Measurements from ENCODE around the gene SUGT1.
"Not testable (repeated sequence)": the region's sequence is repeated elsewhere in the genome, so short reads cannot be mapped to it uniquely, and the experiment has no call there.

The SUGT1 gene

GRCh38 chr13:52652196-52652979 is at the start of gene SUGT1:
SUGT1 (plus strand) TSS chr13:52652836; CDS start chr13:52652921, 85 bp downstream.
- peak; percentile 97 for DNase-seq

GRCh38 chr13:52603316-52603715 is 49.3 kb upstream of the SUGT1 start:
- not testable (repeated sequence) for DNase-seq

GRCh38 chr13:52606126-52606525 is 46.5 kb upstream of the SUGT1 start:
- not testable (repeated sequence) for DNase-seq

- not testable (repeated sequence) for DNase-seq
These were observed 45.8 kb upstream of the SUGT1 start for GRCh38 chr13:52606795-52607194.

GRCh38 chr13:52608184-52608583 is 44.5 kb upstream of the SUGT1 start:
- DNase-seq, result not testable (repeated sequence)

- DNase-seq, result peak; percentile 34
These were observed 43.5 kb upstream of the SUGT1 start for GRCh38 chr13:52609013-52609606.

- DNase-seq, result not testable (repeated sequence)
These were observed 42.5 kb upstream of the SUGT1 start for GRCh38 chr13:52610158-52610557.

- no peak for DNase-seq
These were observed 37.4 kb upstream of the SUGT1 start for GRCh38 chr13:52615134-52615801.

- peak; percentile 16 for DNase-seq
These were observed 36.8 kb upstream of the SUGT1 start for GRCh38 chr13:52615812-52616211.

- peak; percentile 92 for DNase-seq
These were observed 35.3 kb upstream of the SUGT1 start for GRCh38 chr13:52617070-52618060.

- DNase-seq, result peak; percentile 6
These were observed 21.4 kb upstream of the SUGT1 start for GRCh38 chr13:52631083-52631690.

GRCh38 chr13:52638666-52639328 is 13.8 kb upstream of the SUGT1 start:
- DNase-seq, result no peak

GRCh38 chr13:52642131-52642530 is 10.5 kb upstream of the SUGT1 start, which contains the start of gene HNRNPA1L2:
HNRNPA1L2 (plus strand) TSS chr13:52642431; CDS start chr13:52642493, 62 bp downstream.
- no peak for DNase-seq

GRCh38 chr13:52644108-52644507 is 8.5 kb upstream of the SUGT1 start:
- no peak for DNase-seq

GRCh38 chr13:52646967-52647366 is 5.7 kb upstream of the SUGT1 start:
- DNase-seq, result no peak

GRCh38 chr13:52650731-52651130 is 1.9 kb upstream of the SUGT1 start:
- no peak for DNase-seq

GRCh38 chr13:52651897-52652195 is 790 bp upstream of the SUGT1 start:
- DNase-seq, result no peak

GRCh38 chr13:52652980-52653303 is 306 bp downstream of the SUGT1 start:
- no peak for DNase-seq

GRCh38 chr13:52659340-52659739 is 6.7 kb downstream of the SUGT1 start:
- DNase-seq, result no peak

GRCh38 chr13:52664272-52664671 is 11.6 kb downstream of the SUGT1 start:
- no peak for DNase-seq

- no peak for DNase-seq
These were observed 12.7 kb downstream of the SUGT1 start for GRCh38 chr13:52665325-52665724.

GRCh38 chr13:52669677-52670076 is 17.0 kb downstream of the SUGT1 start:
- DNase-seq, result no peak

All from activated CD4-positive, alpha-beta T cell treated with anti-CD3 and anti-CD28 coated beads, Interleukin-2, amount 50 U/mL, for 16 hours (primary cell).